ENCODE data around the gene ALPK3.

DNA sequence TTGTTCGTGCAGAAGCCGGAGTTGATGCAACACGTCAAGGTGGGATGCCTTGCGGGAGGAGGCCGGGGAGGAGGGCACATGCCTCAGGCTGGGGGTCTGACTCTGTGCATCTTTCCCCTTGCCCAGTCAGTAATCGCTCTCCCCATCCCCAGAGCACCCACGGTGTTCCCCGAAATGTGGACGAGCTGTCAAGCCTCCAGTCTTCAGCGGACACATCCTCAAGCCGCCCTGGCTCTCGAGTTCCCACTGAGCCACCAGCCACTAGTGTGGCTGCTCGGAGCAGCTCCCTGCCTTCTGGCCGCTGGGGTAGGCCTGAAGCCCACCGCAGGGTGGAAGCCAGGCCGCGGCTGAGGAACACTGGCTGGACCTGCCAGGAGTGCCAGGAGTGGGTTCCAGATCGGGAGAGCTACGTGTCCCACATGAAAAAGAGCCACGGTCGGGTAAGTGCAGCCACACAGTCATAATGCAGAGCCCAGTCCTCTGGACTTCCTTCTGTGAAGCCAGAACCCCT lies 18.7 kb upstream of the ALPK3 start:
- TF ChIP-seq POLR2A (IDR thresholded peaks at IDR 0.05), result no peak
- TF ChIP-seq, protein P1, sequence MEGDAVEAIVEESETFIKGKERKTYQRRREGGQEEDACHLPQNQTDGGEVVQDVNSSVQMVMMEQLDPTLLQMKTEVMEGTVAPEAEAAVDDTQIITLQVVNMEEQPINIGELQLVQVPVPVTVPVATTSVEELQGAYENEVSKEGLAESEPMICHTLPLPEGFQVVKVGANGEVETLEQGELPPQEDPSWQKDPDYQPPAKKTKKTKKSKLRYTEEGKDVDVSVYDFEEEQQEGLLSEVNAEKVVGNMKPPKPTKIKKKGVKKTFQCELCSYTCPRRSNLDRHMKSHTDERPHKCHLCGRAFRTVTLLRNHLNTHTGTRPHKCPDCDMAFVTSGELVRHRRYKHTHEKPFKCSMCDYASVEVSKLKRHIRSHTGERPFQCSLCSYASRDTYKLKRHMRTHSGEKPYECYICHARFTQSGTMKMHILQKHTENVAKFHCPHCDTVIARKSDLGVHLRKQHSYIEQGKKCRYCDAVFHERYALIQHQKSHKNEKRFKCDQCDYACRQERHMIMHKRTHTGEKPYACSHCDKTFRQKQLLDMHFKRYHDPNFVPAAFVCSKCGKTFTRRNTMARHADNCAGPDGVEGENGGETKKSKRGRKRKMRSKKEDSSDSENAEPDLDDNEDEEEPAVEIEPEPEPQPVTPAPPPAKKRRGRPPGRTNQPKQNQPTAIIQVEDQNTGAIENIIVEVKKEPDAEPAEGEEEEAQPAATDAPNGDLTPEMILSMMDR (IDR thresholded peaks at IDR 0.05), result no peak

Data from suprapubic skin (tissue), 3 donors.